ENCODE data around the gene TGM2. TPM values are rescaled to one million over a fixed set of nuclear protein-coding genes. Genes with fewer than 3 reads are reported as not detected.

The TGM2 gene
- total RNA-seq, 1 experiment from 2014 or later = 1.5 TPM

DNA sequence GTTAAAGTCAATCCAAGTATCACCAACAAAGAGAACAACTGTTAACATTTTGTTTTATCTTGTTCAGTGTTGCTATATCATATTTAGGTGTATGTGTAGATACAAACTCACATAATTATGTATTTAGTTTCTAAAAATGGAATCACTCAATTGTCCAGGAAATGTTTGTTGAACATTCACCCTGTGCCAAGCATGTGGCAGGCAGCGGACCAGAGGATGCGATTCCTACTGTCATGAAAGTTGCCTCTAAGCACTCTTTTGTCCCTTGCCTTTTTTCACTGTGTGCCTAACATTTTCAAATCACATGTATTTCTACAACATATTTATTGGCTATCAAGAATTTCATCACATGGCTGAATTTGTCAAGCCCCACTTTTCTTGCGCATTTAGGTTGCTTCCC lies 16.9 kb upstream of the TGM2 start:
- BruUV-seq (replicated peaks) = no TSS peak
- no peak overlapping the region for H3K27ac Mint-ChIP-seq (ENCODE audit: low read depth, unreplicated experiment)
- H3K27me3 Mint-ChIP-seq (ENCODE audit: insufficient read depth, unreplicated experiment) = no peaks in the 10 kb centered on the region
- ChIA-PET CTCF (interaction anchor here (1.2 to 1.9 kb wide), 3 partner anchors 39 to 72 kb away, joined by 3 to 13 read pairs (median 4); no protein-coding TSS in a partner anchor), POLR2A (interaction anchor here (1.7 kb wide), 1 partner anchor 14 kb away, joined by 6 read pairs; no protein-coding TSS in a partner anchor)
- intact Hi-C loops (cut with micrococcal nuclease) = no loop called here
- no peaks in the 10 kb centered on the region for H3K9me3 Mint-ChIP-seq (ENCODE audit: unreplicated experiment)
- H3K4me3 Mint-ChIP-seq (ENCODE audit: unreplicated experiment) = no peak overlapping the region
- DNase-seq (ENCODE audit: unreplicated experiment) = no peak
- H3K4me1 Mint-ChIP-seq (ENCODE audit: insufficient read depth, unreplicated experiment) = peaks cover 16% of the 10 kb centered on the region
- H3K36me3 Mint-ChIP-seq (ENCODE audit: insufficient read depth, unreplicated experiment) = peaks cover 5% of the 10 kb centered on the region
- TF ChIP-seq, protein P1, sequence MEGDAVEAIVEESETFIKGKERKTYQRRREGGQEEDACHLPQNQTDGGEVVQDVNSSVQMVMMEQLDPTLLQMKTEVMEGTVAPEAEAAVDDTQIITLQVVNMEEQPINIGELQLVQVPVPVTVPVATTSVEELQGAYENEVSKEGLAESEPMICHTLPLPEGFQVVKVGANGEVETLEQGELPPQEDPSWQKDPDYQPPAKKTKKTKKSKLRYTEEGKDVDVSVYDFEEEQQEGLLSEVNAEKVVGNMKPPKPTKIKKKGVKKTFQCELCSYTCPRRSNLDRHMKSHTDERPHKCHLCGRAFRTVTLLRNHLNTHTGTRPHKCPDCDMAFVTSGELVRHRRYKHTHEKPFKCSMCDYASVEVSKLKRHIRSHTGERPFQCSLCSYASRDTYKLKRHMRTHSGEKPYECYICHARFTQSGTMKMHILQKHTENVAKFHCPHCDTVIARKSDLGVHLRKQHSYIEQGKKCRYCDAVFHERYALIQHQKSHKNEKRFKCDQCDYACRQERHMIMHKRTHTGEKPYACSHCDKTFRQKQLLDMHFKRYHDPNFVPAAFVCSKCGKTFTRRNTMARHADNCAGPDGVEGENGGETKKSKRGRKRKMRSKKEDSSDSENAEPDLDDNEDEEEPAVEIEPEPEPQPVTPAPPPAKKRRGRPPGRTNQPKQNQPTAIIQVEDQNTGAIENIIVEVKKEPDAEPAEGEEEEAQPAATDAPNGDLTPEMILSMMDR (IDR thresholded peaks at IDR 0.05; ENCODE audit: unreplicated experiment) = no peak

DNA sequence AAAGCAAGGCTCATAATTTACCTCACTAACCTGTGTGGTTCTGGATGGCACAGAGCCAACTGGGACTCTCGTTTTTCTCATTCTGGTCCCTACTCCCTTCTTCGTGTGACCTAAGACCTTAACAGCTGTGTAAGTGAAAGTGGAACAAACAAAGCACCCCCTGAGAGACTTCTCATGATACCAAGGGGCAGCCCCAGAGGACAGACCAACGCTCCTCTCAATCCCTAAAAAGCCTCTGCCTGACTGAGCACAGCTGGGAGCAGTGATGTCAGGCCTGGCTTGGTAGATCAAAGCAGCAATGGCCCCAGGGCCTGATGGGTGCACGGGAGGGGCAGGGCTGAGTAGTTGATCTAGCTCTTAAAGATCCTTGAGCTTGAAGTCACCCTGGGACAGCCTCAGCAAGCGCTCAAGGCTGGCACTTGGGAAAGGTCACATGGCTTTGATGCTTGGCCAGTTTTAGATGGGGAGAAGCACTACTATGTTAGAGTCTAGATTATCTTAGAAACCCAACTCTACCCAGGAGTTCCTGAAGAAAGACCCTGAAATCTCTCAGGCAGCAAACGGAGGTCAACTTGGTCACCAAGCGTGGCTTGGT lies 16.2 kb upstream of the TGM2 start:
- no peak overlapping the region for H3K4me3 Mint-ChIP-seq (ENCODE audit: unreplicated experiment)
- H3K9me3 Mint-ChIP-seq (ENCODE audit: unreplicated experiment) = no peaks in the 10 kb centered on the region
- peaks cover 5% of the 10 kb centered on the region for H3K36me3 Mint-ChIP-seq (ENCODE audit: insufficient read depth, unreplicated experiment)
- no TSS peak for BruUV-seq (replicated peaks)
- no peaks in the 10 kb centered on the region for H3K27me3 Mint-ChIP-seq (ENCODE audit: insufficient read depth, unreplicated experiment)
- TF ChIP-seq, protein P1 (IDR thresholded peaks at IDR 0.05; ENCODE audit: unreplicated experiment) = no peak
- ChIA-PET CTCF (interaction anchor here (1.0 to 1.9 kb wide), 5 partner anchors 15 to 71 kb away, joined by 3 to 13 read pairs (median 4); no protein-coding TSS in a partner anchor), POLR2A (interaction anchor here (0.6 to 1.7 kb wide), 5 partner anchors 13 to 1687 kb away, joined by 3 to 6 read pairs (median 4); no protein-coding TSS in a partner anchor)
- intact Hi-C loops (cut with micrococcal nuclease) = no loop called here
- H3K4me1 Mint-ChIP-seq (ENCODE audit: insufficient read depth, unreplicated experiment) = peaks cover 10% of the 10 kb centered on the region
- no peak for DNase-seq (ENCODE audit: unreplicated experiment)
- H3K27ac Mint-ChIP-seq (ENCODE audit: low read depth, unreplicated experiment) = no peak overlapping the region

DNA sequence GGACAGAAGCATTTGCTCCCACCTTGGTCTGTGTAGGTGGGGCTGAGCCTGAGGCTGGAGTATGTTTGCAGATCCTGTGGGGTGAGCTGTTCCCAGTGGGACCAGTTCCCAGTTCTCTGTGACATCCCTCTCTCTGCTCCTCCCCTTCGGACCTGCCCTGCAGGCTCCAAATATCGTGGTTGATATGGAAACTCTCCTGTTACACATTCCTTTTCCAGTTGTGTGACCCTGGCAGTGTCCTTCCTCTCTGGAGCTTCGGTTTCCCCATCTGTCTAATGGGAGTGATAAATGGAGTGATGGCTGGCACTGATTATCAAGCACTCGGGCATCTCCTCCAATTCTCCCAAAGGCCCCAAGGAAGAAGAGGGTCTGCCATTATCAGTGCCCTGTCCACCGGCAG lies 15.7 kb upstream of the TGM2 start:
- Mint-ChIP-seq H3K36me3 (ENCODE audit: insufficient read depth, unreplicated experiment) (peaks cover 5% of the 10 kb centered on the region), H3K4me1 (ENCODE audit: insufficient read depth, unreplicated experiment) (peaks cover 10% of the 10 kb centered on the region), H3K27ac (ENCODE audit: low read depth, unreplicated experiment) (no peak overlapping the region), H3K9me3 (ENCODE audit: unreplicated experiment) (no peaks in the 10 kb centered on the region), H3K4me3 (ENCODE audit: unreplicated experiment) (no peak overlapping the region), H3K27me3 (ENCODE audit: insufficient read depth, unreplicated experiment) (no peaks in the 10 kb centered on the region)
- BruUV-seq (replicated peaks) = no TSS peak
- ChIA-PET POLR2A (interaction anchor here (0.6 to 1.1 kb wide), 5 partner anchors 13 to 1686 kb away, joined by 3 to 4 read pairs (median 3); no protein-coding TSS in a partner anchor), CTCF (interaction anchor here (1.0 to 1.6 kb wide), 4 partner anchors 16 to 71 kb away, joined by 3 to 9 read pairs (median 4); no protein-coding TSS in a partner anchor)
- TF ChIP-seq, protein P1 (IDR thresholded peaks at IDR 0.05; ENCODE audit: unreplicated experiment) = no peak
- intact Hi-C loops (cut with micrococcal nuclease) = no loop called here
- no peak for DNase-seq (ENCODE audit: unreplicated experiment)

DNA sequence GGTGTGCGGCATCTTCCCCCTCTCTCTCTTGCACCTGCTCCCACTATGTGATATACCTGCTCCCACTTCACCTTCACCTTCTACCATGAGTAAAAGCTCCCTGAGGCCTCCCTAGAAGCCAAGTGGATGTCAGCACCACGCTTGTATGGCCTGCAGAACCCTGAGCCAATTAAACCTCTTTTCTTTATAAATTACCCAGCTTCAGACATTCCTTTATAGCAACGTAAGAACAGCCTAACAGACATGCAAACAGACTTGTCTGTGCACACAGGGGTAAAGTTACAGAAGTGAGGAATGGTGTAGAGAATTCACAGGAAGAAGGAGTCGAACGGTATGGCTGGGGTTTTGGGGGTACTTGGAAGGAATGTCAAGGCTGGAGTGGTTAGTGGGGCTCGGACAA lies 14.8 kb upstream of the TGM2 start:
- DNase-seq (ENCODE audit: unreplicated experiment) = no peak
- Mint-ChIP-seq H3K9me3 (ENCODE audit: unreplicated experiment) (no peaks in the 10 kb centered on the region), H3K27ac (ENCODE audit: low read depth, unreplicated experiment) (no peak overlapping the region), H3K27me3 (ENCODE audit: insufficient read depth, unreplicated experiment) (no peaks in the 10 kb centered on the region), H3K36me3 (ENCODE audit: insufficient read depth, unreplicated experiment) (peaks cover 5% of the 10 kb centered on the region), H3K4me1 (ENCODE audit: insufficient read depth, unreplicated experiment) (peaks cover 10% of the 10 kb centered on the region), H3K4me3 (ENCODE audit: unreplicated experiment) (no peak overlapping the region)
- BruUV-seq (replicated peaks) = no TSS peak
- ChIA-PET CTCF (interaction anchor here (0.6 to 1.6 kb wide), 2 partner anchors 42 to 44 kb away, joined by 3 to 9 read pairs; no protein-coding TSS in a partner anchor), POLR2A (no interaction called here)
- intact Hi-C loops (cut with micrococcal nuclease) = no loop called here
- TF ChIP-seq, protein P1 (IDR thresholded peaks at IDR 0.05; ENCODE audit: unreplicated experiment) = no peak

Data from MCF 10A (cell line).